Mesenchymal stem cell (in vitro differentiated cells and primary cell): ENCODE results near the gene ASXL1.

Experiments
- DNase-seq: peaks from one replicate; pipeline ENCODE4 v3.0.0-alpha.2; 2013
- H2AFZ ChIP-seq: one replicate; pipeline ENCODE4 v1.6.1; 2013; ENCODE audit warnings: low read depth, mild to moderate bottlenecking, control low read depth, inconsistent platforms, low read length, moderate library complexity
- H2AK5ac ChIP-seq: 2 replicates; pipeline ENCODE4 v1.6.1; 2013; ENCODE audit warnings: low read length, moderate library complexity, mild to moderate bottlenecking, inconsistent platforms; ENCODE audit not compliant: severe bottlenecking
- H2BK120ac ChIP-seq: one replicate; pipeline ENCODE4 v1.6.1; 2013; ENCODE audit warnings: low read depth, mild to moderate bottlenecking, inconsistent platforms, low read length, moderate library complexity
- H2BK12ac ChIP-seq, 2 experiments: one replicate each; pipeline ENCODE4 v1.6.1; 2013; ENCODE audit warnings: inconsistent platforms in 2 of 2, low read length in 2 of 2, mild to moderate bottlenecking in 2 of 2, moderate library complexity in 2 of 2, control low read depth in 1 of 2
- H2BK15ac ChIP-seq: one replicate; pipeline ENCODE4 v1.6.1; 2013; ENCODE audit warnings: mild to moderate bottlenecking, low read depth, inconsistent platforms; ENCODE audit not compliant: poor library complexity, severe bottlenecking
- H2BK5ac ChIP-seq: 2 replicates; pipeline ENCODE4 v1.6.1; 2013; ENCODE audit warnings: low read depth, mild to moderate bottlenecking, low read length, control low read depth, inconsistent platforms; ENCODE audit not compliant: poor library complexity, severe bottlenecking
- H3K14ac ChIP-seq, 2 experiments: one replicate each; pipeline ENCODE4 v1.6.1; 2013; ENCODE audit warnings: inconsistent platforms in 2 of 2, low read length in 2 of 2, control low read depth in 1 of 2, mild to moderate bottlenecking in 1 of 2, moderate library complexity in 1 of 2
- H3K18ac ChIP-seq, 2 experiments: one replicate each; pipeline ENCODE4 v1.6.1; 2013; ENCODE audit warnings: inconsistent platforms in 2 of 2, low read length in 2 of 2, control low read depth in 1 of 2, low read depth in 1 of 2, mild to moderate bottlenecking in 1 of 2
- H3K23ac ChIP-seq, 2 experiments: one replicate each; pipeline ENCODE4 v1.6.1; 2013; ENCODE audit warnings: inconsistent platforms in 2 of 2, low read length in 2 of 2, mild to moderate bottlenecking in 2 of 2, moderate library complexity in 2 of 2, control low read depth in 1 of 2
- H3K27ac ChIP-seq: 2 replicates; pipeline ENCODE4 v1.5.1; 2013; ENCODE audit warnings: mild to moderate bottlenecking, moderate library complexity, low read length, control low read depth, inconsistent platforms; ENCODE audit not compliant: poor library complexity, severe bottlenecking
- H3K27me3 ChIP-seq, 2 experiments: 2 replicates each; pipeline versions ENCODE4 v1.6.1 to v1.7.0; 2013; ENCODE audit warnings: low read length in 2 of 2, mild to moderate bottlenecking in 2 of 2, moderate library complexity in 2 of 2, control low read depth in 1 of 2, inconsistent platforms in 1 of 2; ENCODE audit not compliant: control insufficient read depth in 1 of 2, insufficient read depth in 1 of 2
- H3K36me3 ChIP-seq, 2 experiments: 2 replicates each; pipeline versions ENCODE4 v1.6.1 to v1.7.0; 2013; ENCODE audit warnings: low read length in 2 of 2, control low read depth in 1 of 2, inconsistent platforms in 1 of 2, low read depth in 1 of 2, mild to moderate bottlenecking in 1 of 2; ENCODE audit not compliant: insufficient read depth in 2 of 2, control insufficient read depth in 1 of 2
- H3K4ac ChIP-seq, 2 experiments: one replicate each; pipeline ENCODE4 v1.6.1; 2013; ENCODE audit warnings: inconsistent platforms in 2 of 2, low read length in 2 of 2, mild to moderate bottlenecking in 2 of 2, moderate library complexity in 2 of 2, control low read depth in 1 of 2, low read depth in 1 of 2
- H3K4me1 ChIP-seq: 2 replicates; pipeline ENCODE4 v1.6.1; 2013; ENCODE audit warnings: low read depth, low read length, control low read depth; ENCODE audit not compliant: control insufficient read depth, insufficient read depth
- H3K4me2 ChIP-seq: 2 replicates; pipeline ENCODE4 v1.6.1; 2013; ENCODE audit warnings: low read length, mild to moderate bottlenecking, inconsistent platforms; ENCODE audit not compliant: poor library complexity, severe bottlenecking
- H3K4me3 ChIP-seq, 2 experiments: 2 replicates each; pipeline versions ENCODE4 v1.5.1 to v1.7.0; 2013; ENCODE audit warnings: low read length in 2 of 2, mild to moderate bottlenecking in 2 of 2, control low read depth in 1 of 2, low read depth in 1 of 2; ENCODE audit not compliant: insufficient read depth in 1 of 2
- H3K79me1 ChIP-seq: replicated peaks from 2 replicates; pipeline ENCODE4 v1.6.1; 2013; ENCODE audit warnings: mild to moderate bottlenecking, control low read depth, low read length, inconsistent platforms; ENCODE audit not compliant: poor library complexity, severe bottlenecking
- H3K9ac ChIP-seq: 2 replicates; pipeline ENCODE4 v1.7.0; 2013; ENCODE audit warnings: mild to moderate bottlenecking, low read length, moderate library complexity
- H3K9me3 ChIP-seq: 2 replicates; pipeline ENCODE4 v1.7.0; 2013; ENCODE audit warnings: mild to moderate bottlenecking, low read length; ENCODE audit not compliant: control insufficient read depth
- H4K8ac ChIP-seq: one replicate; pipeline ENCODE4 v1.6.1; 2013; ENCODE audit warnings: inconsistent platforms, mild to moderate bottlenecking, low read length, moderate library complexity
- H4K91ac ChIP-seq: one replicate; pipeline ENCODE4 v1.6.1; 2013; ENCODE audit warnings: mild to moderate bottlenecking, low read length, inconsistent platforms
- WGBS: methylation state at CpG from one replicate; pipeline ENCODE4 v1.1.7; 2013; ENCODE audit warnings: mixed read lengths; 5-methylcytosine and 5-hydroxymethylcytosine counted together

ASXL1 gene

DNA sequence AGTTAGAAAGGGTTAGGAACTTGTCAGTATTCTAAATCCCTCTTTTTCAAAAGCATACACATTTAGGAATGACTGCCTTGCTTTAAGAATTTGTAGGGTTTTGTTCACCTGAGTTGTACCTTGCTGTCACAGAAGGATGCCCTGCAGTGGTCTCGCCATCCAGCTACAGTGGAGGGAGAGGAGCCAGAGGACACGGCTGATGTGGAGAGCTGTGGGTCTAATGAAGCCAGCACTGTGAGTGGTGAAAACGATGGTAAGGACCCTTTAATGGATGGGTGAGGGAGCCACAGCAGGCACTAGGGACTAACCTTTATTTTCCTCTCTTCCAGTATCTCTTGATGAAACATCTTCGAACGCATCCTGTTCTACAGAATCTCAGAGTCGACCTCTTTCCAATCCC, 69.9 kb downstream of the ASXL1 start:
- Histone ChIP-seq H3K36me3 (peaks cover 40 to 56% of the 10 kb centered on the region in 2 experiments), H2BK5ac (no peak overlapping the region), H3K27ac (no peak overlapping the region), H3K23ac (no peak overlapping the region), H3K18ac (no peak overlapping the region), H3K9ac (no peak overlapping the region), H3K4me3 (no peak overlapping the region), H2BK120ac (no peak overlapping the region), H2BK12ac (no peak overlapping the region), H3K79me1 (peaks cover 42% of the 10 kb centered on the region), H3K14ac (no peak overlapping the region), H3K4me2 (no peak overlapping the region), H2AK5ac (no peak overlapping the region), H3K9me3 (no peaks in the 10 kb centered on the region), H3K4me1 (peaks cover 2% of the 10 kb centered on the region), H4K8ac (no peak overlapping the region), H2BK15ac (no peak overlapping the region), H3K27me3 (no peaks in the 10 kb centered on the region), H2AFZ (no peak overlapping the region), H4K91ac (no peak overlapping the region), H3K4ac (no peak overlapping the region)
- DNase-seq = no peak
- WGBS = 90% methylated on average over 6 of the region's 6 CpGs

- H3K18ac ChIP-seq = no peak overlapping the region
- no peaks in the 10 kb centered on the region for H3K27me3 ChIP-seq
- no peak overlapping the region for H3K4me3 ChIP-seq
- no peak overlapping the region for H2BK15ac ChIP-seq
- no peak overlapping the region for H2BK12ac ChIP-seq
- no peak overlapping the region for H4K91ac ChIP-seq
- no peak overlapping the region for H3K4ac ChIP-seq
- no peak overlapping the region for H3K9ac ChIP-seq
- no peak for DNase-seq
- peaks cover 47% of the 10 kb centered on the region for H3K79me1 ChIP-seq
- H2AFZ ChIP-seq = no peak overlapping the region
- H2AK5ac ChIP-seq = no peak overlapping the region
- no peaks in the 10 kb centered on the region for H3K9me3 ChIP-seq
- H3K14ac ChIP-seq = no peak overlapping the region
- no peak overlapping the region for H2BK5ac ChIP-seq
- peaks cover 2% of the 10 kb centered on the region for H3K4me1 ChIP-seq
- no peak overlapping the region for H4K8ac ChIP-seq
- H3K36me3 ChIP-seq = peaks cover 44 to 70% of the 10 kb centered on the region in 2 experiments
- no peak overlapping the region for H2BK120ac ChIP-seq
- no peak overlapping the region for H3K4me2 ChIP-seq
- H3K23ac ChIP-seq = no peak overlapping the region
- H3K27ac ChIP-seq = no peak overlapping the region
- WGBS = 99% methylated on average over 7 of the region's 7 CpGs
Observed at GRCh38 chr20:32429343-32429742, 71.2 kb downstream of the ASXL1 start.

DNA sequence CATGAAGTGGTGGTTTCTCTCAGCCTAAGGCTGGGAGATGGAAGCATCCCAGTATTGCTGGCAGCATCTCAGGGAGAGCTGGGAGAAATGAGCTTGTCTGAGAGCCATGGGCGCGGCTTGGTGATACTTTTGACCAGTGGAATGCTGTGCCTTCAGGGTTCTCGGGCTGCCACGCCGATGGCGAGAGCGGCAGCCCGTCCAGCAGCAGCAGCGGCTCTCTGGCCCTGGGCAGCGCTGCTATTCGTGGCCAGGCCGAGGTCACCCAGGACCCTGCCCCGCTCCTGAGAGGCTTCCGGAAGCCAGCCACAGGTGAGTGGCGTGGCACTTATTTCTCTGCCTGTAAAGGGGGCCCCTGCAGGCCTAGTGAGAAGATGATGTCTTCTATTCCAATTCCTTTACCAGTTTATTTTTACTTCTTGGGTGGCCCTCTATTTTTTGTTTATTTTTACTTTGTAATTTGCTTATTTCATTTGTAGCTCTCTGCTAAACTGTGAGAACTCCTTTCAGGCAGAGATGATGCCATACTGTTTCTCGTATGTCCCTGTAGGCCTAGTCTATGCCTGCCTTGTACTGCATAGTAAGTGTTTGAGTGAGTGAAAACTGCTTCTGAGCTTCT, 71.7 kb downstream of the ASXL1 start:
- Histone ChIP-seq H3K36me3 (peaks cover 50 to 75% of the 10 kb centered on the region in 2 experiments), H3K18ac (no peak overlapping the region), H2AK5ac (no peak overlapping the region), H3K4me1 (peaks cover 2% of the 10 kb centered on the region), H3K4ac (no peak overlapping the region), H2BK5ac (no peak overlapping the region), H3K79me1 (peaks cover 52% of the 10 kb centered on the region), H3K4me3 (no peak overlapping the region), H3K23ac (no peak overlapping the region), H2BK120ac (no peak overlapping the region), H4K91ac (no peak overlapping the region), H3K27me3 (no peaks in the 10 kb centered on the region), H3K4me2 (no peak overlapping the region), H2BK15ac (no peak overlapping the region), H3K14ac (no peak overlapping the region), H3K9ac (no peak overlapping the region), H3K9me3 (no peaks in the 10 kb centered on the region), H2BK12ac (no peak overlapping the region), H4K8ac (no peak overlapping the region), H2AFZ (no peak overlapping the region), H3K27ac (no peak overlapping the region)
- 99% methylated on average over 15 of the region's 16 CpGs for WGBS
- DNase-seq = no peak

- Histone ChIP-seq H3K4ac (no peak overlapping the region), H4K8ac (no peak overlapping the region), H2AFZ (no peak overlapping the region), H3K79me1 (peaks cover 68% of the 10 kb centered on the region), H3K36me3 (peaks cover 66 to 91% of the 10 kb centered on the region in 2 experiments), H3K18ac (no peak overlapping the region), H3K27me3 (no peaks in the 10 kb centered on the region), H4K91ac (no peak overlapping the region), H3K4me1 (peaks cover 2% of the 10 kb centered on the region), H2BK12ac (no peak overlapping the region), H3K14ac (no peak overlapping the region), H2BK120ac (no peak overlapping the region), H3K9me3 (no peaks in the 10 kb centered on the region), H2BK15ac (no peak overlapping the region), H2BK5ac (no peak overlapping the region), H3K27ac (no peak overlapping the region), H2AK5ac (no peak overlapping the region), H3K4me2 (no peak overlapping the region), H3K23ac (no peak overlapping the region), H3K4me3 (no peak overlapping the region), H3K9ac (no peak overlapping the region)
- 99% methylated on average over 12 of the region's 12 CpGs for WGBS
- DNase-seq = no peak
Observed at GRCh38 chr20:32431457-32431856, 73.3 kb downstream of the ASXL1 start.
